ENCODE measurements around the gene VASP. TPM values are rescaled to one million over a fixed set of nuclear protein-coding genes. Genes with fewer than 3 reads are reported as not detected.

VASP gene
- total RNA-seq, 1 experiment from 2014 or later = 152 TPM

- BruUV-seq (replicated peaks) = no TSS peak
- RAD21 ChIA-PET (ENCODE audit: low non-redundant PET in 1 of 2, low total read pairs in 2 of 2, uncharacterized antibody in 2 of 2, unreplicated experiment in 2 of 2) = no interaction called here
These were observed 34.5 kb upstream of the VASP start for GRCh38 chr19:45472563-45473366.

More at GRCh38 chr19:45472563-45473366, 34.5 kb upstream of the VASP start:
- POLR2A ChIA-PET = no interaction called here
- ATAC-seq (no peak), DNase-seq (ENCODE audit: low read depth, low spot score) (no peak)
- H3K9me2 ChIP-seq (ENCODE audit: insufficient read depth) = no peaks in the 10 kb centered on the region
- H3K36me3 ChIP-seq (ENCODE audit: control insufficient read depth in 1 of 2, insufficient read depth in 2 of 2, low read length in 2 of 2) = no peaks in the 10 kb centered on the region; a peak in 1 of 4 replicates
- intact Hi-C loops (cut with micrococcal nuclease) = no loop called here
- H4K20me1 ChIP-seq (ENCODE audit: insufficient read depth) = no peaks in the 10 kb centered on the region; the same call in 1 of the 2 replicates
- CTCF ChIA-PET = interaction anchor here (0.6 kb wide), 1 partner anchor 32 kb away, joined by 4 read pairs; no protein-coding TSS in a partner anchor
- no peak overlapping the region for H3K27ac ChIP-seq (ENCODE audit: low read depth, low read length)
- no peak overlapping the region for H3K4me3 ChIP-seq (replicated peaks in 1 of 2; ENCODE audit: low read depth in 1 of 2, low read length in 2 of 2)
- TF ChIP-seq MAX (IDR thresholded peaks at IDR 0.05) (no peak), JUND (IDR thresholded peaks at IDR 0.05) (no peak), ATF3 (IDR thresholded peaks at IDR 0.05) (no peak), CTCF (IDR thresholded peaks at IDR 0.05 in 2 of 3, conservative IDR thresholded peaks at IDR 0.05 in 1 of 3; ENCODE audit: borderline replicate concordance in 1 of 3, insufficient read depth in 1 of 3, low read depth in 2 of 3, low read length in 2 of 3) (no peak), ZFX (IDR thresholded peaks at IDR 0.05) (no peak), CEBPB (IDR thresholded peaks at IDR 0.05; ENCODE audit: low read depth) (no peak), YY1 (IDR thresholded peaks at IDR 0.05; ENCODE audit: extremely low read depth, insufficient replicate concordance, low read depth, low read length) (no peak), RAD21 (IDR thresholded peaks at IDR 0.05; ENCODE audit: low read depth) (no peak), POLR2A (IDR thresholded peaks at IDR 0.05; ENCODE audit: borderline replicate concordance, extremely low read depth, insufficient read depth, insufficient read length) (no peak), TCF7L2 (IDR thresholded peaks at IDR 0.05; ENCODE audit: borderline replicate concordance, extremely low read depth, insufficient read depth, insufficient read length) (no peak), ZBTB33 (IDR thresholded peaks at IDR 0.05; ENCODE audit: extremely low read depth, insufficient replicate concordance, low read length) (no peak), POLR2AphosphoS5 (IDR thresholded peaks at IDR 0.05; ENCODE audit: low read depth, low read length) (no peak), ZNF274 (IDR thresholded peaks at IDR 0.05; ENCODE audit: low read depth, low read length) (no peak)
- H3K4me2 ChIP-seq (ENCODE audit: low read length) = no peak overlapping the region
- no peak overlapping the region for H3K9ac ChIP-seq (ENCODE audit: low read length)
- no peaks in the 10 kb centered on the region for H3K27me3 ChIP-seq (ENCODE audit: insufficient read depth, low read length)
- H2AFZ ChIP-seq (ENCODE audit: low read depth, low read length, poor library complexity, severe bottlenecking) = no peak overlapping the region
- H3K9me3 ChIP-seq (ENCODE audit: control insufficient read depth in 1 of 2, insufficient read depth in 1 of 2, low read depth in 1 of 2, low read length in 2 of 2) = no peaks in the 10 kb centered on the region
- H3K4me1 ChIP-seq (ENCODE audit: control insufficient read depth in 1 of 2, insufficient read depth in 2 of 2, low read length in 2 of 2) = peaks cover 6 to 22% of the 10 kb centered on the region in 2 experiments
- peaks cover 23% of the 10 kb centered on the region; the same call in 1 of the 2 replicates for H3K79me2 ChIP-seq (ENCODE audit: insufficient read depth, low read length)
